HG03460 (cell line): Measurements from ENCODE around the gene CLRN2.
"Not testable (repeated sequence)": the region's sequence is repeated elsewhere in the genome, so short reads cannot be mapped to it uniquely, and the experiment has no call there.

Source experiments
- ATAC-seq: cut with Tn5 transposase; IDR thresholded peaks from one replicate; pipeline ENCODE4 v1.9.1; 2021; ENCODE audit not compliant: unreplicated experiment

Gene CLRN2

DNA sequence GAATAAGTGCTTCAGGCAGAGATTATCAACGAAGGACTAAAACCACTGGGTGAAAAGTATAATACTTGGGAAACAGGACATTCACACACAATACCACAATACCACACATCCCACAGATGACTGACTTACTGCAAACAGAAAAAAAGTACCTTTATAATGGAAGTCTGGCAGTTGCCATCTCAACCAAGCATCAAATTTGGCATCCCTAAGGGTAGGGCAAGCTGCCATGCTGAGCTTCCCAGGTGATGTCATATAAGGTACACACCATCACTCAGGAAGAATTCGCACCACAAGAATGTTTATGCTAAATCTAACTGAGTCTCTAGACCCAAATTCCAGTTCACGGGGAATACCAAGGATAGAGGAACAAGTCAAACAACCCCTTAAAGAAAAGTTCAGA, 12.2 kb upstream of the CLRN2 start:
- ATAC-seq = no peak

DNA sequence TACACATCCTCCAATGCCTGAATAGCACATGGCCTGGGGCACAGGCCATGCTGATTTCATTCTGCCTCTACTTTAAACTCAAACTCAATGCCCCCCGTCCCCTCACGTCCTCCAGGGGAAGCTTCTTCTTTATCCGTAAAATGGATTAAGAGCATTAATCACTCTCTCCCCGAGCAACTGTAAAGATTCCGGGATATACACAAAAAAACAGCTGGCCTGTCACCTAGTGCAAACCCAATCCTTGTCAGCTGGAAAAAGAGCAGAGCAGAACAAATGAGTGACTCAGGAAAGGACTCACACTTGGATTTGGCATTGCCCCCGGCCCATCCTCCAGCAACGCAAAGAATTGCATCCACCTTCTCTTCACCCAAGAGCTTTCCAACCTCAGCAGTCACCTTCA, 10.9 kb upstream of the CLRN2 start:
- no peak for ATAC-seq

DNA sequence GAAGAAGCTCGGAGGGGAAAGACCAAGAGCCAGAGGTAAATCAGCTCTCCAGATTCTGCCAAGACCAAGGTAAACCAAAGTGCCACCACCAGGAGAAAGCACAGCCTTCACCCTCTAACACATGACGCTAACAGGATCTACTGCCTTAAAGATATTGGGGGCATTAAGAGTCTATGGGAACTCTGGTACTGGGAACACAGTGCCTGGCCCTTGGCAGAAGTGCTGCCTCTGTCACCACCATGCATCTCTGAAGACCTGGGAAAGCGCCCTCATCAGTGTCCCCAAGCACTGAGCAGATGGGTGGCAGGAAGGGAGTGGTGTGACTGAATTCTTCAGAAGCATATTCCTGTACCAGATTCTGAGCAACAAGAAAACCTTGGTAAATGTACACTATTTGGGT, 4.4 kb upstream of the CLRN2 start:
- ATAC-seq = no peak

DNA sequence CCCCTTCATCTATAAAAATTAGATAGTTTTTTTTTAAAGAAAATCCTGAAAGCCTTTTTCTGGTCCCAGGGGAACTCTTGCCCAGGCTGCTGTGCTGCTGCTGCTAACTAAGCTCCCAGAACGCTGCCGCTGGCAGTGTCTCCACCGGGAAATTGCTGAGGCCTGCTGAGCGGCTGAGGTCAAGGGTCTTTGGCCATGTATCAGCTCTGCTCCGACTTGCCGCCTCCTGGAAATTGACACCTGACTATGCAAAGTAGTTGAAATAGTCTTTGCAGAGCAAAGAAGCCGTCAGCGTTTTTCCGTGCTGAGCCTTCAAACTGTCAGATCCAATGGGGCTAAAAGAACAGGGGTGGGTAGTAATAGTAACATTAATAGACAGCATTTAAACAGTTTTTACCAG, 3.9 kb upstream of the CLRN2 start:
- ATAC-seq = no peak

DNA sequence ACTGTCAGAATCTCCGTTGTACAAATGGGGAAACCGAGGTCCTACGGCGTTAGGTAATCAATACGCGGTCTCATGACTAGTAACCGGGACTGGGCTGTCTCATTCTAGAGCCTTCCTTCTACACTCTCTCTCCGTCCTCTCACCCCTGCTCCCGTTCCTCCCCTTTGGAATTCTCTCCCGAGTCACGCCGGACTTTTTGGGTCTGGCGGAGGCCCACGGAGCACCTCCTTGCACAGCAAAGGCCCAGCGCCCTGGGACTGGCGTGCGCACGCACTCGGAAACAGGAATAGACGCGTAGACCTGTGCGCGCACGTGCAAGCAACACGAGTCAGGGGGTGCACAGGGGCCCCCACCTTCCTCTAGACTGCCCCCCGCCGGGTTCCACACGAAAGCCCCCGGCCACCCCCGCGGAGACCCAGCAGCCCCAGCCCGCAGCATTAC, 3.4 kb upstream of the CLRN2 start:
- ATAC-seq = peak; percentile 57

DNA sequence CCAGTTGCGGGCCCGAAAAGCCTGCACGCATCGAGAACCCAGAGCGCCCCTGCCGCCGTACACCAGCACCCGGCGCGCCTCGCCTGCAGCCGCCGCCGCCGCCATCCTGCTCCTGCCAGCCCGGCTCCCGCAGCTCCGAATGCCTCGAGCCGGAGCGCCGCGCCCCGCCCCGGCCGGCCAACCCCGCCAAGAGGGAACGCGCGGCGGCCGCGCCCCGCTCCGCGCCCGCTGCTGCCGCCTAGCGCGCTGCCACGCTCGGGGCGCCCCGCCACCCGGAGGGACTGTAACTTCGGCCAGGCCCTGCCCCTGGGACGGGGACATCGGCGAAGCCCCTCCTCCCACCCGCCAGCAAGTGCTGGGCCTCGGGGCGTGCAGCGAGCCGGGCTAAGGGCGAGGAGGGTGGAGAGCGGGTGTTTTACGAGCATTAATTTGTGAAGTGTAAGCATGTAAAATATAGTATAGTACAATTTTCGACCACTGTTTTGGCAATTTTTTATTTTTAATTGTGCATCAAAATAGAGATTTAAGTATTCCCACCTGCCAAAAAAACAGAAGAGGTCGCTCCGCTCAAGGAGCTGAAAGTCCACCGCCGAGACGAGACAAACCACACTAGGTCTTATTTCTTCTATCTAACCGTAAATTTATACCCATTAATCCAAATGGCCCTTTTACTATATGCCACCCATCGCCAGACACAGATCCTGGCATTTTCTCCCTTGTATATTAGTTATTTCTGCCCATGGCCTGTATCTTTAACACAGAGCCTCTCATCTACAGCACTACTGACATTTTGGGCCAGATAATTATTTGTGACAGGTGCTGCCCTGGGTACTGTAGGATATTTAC, 2.8 kb upstream of the CLRN2 start, which contains the start of gene QDPR:
QDPR (minus strand) TSS at position 141 of the 846 bp plus-strand sequence; CDS start at position 105, 36 bp downstream.
- peak; percentile 93 for ATAC-seq

DNA sequence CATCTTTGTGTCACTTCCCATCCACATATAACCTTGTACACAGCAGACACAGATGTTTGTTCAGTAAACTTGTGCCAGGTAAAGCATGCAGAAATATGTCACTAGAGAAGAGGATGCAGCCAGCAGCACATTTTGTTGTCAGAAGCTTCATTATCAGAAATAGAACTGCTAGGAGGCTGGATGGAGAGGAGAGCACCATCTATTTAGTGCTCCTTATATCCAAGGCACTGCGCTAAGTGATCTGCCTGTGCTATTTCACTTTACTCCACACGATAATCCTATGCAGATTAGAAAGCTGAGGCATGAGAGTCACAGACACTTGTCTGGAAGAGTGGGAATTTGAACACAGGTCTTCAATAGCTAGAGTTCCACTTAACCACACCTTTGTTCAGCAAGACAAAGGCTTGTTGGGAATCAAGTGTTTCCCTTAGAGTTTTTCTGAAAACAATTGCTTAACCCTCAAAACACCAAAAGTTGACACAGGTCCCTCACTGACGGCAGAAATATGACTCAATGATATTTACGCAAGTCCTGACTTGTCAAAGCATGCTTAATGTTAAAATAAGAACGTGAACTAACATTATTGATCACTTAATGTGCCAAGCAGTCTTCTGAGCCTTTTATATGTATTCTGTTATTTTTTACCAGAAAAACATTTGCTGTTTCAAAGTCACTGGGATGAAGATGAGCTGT, 1.8 kb upstream of the CLRN2 start:
- ATAC-seq = no peak

DNA sequence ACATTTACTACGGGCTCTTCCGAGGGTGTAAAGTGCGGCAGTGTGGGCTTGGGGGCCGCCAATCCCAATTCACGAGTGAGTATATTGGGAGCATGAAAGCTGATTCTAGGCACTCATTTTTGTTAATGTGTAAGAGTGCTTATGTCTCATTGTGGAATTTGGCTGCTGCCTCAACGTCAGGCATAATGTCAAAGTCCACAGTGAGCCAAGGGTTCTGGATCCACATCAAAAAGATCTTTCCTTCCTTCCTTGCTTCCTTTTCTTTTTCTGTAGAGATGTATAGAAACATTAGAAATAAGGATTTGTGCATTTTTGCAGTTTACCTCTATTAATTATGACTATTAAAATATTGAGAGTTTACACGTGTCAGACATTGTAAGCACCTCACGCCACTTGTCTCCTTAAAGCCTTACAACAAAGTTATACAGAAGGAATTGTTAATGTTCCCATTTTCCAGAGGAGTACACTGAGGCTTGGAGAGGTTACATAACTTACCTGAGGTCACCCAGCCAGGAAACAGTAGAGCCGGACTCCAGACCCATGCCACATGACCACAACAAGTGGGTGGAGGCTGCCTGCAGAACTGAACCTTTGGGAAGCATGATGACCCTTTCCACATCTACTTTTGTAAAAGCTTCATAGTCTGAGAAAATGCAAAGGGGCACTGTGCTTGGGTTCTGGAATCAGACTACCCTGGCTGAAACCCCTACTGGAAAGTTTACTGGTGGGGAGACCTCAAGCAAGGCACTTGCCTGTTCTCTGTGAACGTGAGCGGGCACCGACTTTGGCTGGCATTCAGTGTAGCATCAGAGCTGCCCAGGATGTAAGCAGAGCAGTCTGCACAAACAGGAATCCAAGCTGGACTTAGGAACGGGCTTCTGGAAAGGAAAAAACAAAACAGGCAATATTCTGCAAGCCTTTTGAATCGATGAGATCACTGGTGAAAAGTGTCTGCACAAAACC, 761 bp downstream of the CLRN2 start:
- ATAC-seq = no peak

DNA sequence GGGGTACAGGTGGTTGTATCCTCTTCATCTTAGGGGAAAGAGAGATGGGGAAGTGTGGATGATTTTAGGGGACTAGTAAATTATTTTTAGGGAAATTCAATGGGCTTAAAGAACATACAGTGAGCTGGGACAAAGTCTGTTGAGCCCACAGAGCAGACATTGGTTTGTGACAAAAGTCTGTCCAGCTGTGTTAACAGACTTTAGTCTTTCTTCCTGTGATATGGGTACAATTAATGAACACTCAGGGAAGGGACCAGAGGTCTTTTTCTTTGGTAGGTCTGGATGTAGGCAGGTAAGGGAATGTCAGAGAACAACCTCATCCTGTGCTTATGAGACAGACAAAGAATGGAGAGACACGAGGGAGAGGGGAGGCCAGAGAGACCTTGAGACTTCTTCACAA, 2.0 kb downstream of the CLRN2 start:
- ATAC-seq = no peak

DNA sequence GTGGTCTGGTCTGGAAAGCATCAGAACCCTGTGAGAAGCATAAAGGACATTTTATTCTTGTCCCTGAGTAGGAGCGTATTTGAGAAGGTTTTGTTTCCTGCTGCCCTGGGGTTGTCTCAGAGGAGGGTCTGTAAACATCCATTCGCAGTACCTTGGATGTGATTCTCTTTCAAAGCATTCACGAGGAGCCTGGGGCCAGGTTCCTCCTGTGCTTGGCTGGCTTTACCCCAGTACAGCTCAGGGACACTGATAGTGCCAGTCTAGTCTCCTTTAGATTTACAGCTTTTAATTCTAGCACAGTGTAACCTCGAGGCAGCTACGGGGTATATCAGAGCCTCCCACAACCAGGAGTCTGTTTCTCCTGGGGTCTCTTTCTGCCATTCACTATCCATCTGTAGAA, 2.7 kb downstream of the CLRN2 start:
- ATAC-seq = no peak

DNA sequence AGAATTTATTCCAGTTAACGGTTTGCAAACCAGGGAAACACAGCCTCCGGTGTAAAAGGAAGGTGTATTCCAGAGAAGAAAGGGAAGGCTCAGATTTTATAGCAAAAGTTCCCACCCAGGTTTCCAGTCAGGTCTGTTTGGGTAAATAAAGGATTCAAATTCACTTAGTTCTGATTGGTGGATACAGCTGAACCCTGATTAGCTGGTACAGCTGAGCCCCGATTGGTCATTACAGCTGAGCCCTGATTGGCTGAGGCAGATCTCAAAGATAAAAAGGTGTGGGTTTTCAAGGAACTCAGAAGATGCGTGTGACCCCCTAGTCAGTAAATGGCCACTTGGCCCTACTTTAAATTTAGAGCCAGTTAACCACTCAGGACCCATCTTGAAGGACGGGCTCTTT, 6.6 kb downstream of the CLRN2 start:
- ATAC-seq = no peak

DNA sequence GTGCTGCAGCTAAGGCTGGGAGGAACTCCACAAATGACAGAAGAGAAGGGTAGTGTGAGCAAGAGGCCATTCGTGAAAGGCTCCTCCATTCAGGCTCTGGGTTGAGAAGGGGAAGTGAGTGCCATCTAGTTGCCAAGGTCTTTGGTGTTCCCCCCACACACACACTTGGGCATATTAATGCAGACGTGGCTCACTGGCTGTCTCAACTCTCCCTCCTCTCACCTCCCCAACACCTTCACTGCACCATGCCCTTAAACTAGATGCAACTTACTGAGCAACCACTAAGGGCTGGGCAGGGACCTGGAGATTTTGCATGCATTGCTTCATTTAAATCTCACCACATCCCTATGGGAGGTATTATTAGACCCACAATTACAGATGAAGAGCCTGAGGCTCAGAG, 8.7 kb downstream of the CLRN2 start:
- ATAC-seq = no peak

DNA sequence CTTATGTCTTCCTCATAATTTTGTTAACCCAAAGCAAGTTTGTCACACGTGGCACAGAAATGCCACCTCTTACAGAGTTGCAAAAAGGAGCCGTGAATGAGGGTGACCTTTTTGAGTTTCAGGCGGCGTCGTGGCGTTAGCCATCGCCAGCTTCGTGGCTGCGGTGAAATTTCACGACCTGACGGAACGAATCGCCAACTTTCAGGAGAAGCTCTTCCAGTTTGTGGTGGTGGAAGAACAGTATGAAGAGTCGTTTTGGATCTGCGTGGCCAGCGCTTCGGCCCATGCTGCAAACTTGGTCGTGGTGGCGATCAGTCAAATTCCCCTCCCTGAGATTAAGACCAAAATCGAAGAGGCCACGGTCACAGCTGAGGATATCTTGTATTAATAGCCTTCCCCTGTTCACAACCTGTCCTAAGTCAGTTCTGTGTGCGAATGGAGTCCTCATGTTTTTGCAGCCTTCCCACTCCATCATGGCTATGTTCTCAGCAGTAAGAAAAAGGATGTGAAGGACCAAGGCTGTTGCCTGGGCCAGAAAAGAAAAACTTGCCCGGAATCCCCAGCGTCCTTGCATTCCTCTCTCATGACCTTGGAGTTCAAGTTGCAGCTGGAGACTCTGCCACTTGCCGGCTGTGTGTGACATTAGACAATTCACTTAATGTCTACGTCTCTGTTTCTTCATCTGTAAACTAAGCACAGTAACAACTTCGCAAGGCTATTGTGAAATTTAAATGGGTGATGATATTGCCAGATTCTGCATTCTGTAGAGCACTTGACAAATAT, 11.9 kb downstream of the CLRN2 start:
- no peak for ATAC-seq

DNA sequence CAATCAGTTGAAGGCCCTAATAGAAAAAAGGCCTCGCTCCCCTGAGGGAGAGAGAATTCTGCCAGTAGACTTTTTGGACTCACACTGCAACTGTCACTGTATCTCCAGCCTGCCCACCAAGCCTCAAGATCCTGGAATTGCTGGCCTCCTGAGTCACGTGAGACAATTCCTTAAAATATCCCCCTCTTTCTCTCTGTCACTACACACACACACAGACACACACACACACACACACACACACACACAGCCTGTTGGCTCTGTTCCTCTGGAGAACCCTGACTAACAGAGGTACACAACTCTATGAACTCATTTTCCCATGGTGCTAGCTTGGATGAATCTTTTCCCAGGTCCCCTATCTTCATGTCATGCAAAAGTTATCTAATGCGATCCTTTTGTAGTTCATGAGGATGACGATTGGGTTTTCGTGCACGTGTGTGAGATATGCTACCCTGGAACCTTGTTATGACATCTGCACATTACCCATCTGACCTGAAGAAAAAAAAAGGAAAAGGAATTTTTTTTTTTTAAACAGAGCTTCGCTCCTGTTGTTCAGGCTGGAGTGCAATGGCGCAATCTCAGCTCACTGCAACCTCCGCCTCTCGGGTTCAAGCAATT, 13.7 kb downstream of the CLRN2 start:
- ATAC-seq = no peak

DNA sequence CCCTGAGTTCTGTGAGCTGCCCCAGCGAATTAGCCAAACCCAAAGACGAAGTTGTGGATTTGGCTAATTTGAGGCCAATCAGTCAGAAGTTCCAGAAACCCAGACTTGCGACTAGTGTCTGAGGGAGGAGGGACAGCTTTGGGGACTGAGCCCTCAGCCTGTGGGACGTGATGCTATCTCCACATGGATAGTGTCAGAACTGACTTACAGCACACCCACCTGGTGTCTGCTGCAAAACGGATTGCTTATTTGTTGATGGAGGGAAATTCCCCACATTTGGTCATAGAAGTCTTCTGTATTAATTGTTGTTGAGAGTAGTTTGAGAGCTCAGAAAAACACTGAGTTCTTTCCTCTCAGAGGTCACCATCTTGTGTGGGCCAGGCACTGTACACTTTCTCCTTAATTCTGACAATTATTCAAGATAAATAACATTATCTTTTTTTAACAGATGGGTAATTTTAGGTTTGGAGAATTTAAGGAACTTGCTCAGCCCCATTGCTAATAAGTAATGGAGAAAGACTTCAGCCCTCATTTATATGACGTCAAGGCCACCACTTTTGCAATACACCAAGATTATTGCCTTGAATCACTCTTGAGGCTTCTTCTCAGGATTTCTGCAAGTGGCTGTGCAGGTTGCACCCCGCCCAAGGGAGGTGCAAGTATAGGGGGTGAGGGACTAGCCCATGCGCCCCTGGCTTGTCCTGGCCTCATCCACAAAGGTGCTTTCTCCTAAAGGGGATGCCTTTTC, 16.7 kb downstream of the CLRN2 start:
- no peak for ATAC-seq

DNA sequence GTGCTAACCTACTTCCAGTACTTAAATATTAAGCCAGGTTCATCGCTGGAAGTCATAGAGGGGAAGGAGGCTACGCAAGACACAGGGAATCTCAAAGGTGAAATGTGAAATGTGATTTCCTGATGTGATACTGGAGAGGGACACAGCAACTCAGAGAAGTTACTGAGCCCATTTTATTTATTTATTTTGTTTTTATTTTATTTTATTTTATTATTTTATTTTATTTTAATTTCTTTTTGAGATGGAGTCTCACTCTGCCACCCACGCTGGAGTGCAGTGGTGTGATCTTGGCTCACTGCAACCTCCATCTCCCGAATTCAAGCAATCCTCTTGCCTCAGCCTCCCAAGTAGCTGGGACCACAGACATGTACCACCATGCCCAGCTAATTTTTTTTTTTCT, 19.7 kb downstream of the CLRN2 start:
- ATAC-seq = no peak

DNA sequence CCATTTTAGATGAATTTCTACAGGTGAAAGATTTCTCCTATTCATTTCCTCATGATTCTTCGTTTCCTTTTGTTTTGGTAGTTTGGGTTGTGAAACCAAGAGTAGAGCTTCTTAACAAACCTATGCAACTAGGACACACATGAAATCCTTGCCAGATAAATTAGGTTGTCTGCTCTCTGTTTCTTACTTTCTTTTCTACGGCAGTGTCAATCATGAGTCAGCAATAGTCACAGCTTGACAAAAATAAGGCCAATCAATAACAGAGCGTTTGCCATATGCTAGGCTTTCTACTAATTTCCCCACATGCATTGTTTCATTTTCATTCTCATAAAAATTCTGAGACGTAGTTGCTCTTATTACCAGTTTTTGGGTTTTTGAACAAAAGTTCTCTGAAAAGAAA, 20.3 kb downstream of the CLRN2 start:
- ATAC-seq = no peak

DNA sequence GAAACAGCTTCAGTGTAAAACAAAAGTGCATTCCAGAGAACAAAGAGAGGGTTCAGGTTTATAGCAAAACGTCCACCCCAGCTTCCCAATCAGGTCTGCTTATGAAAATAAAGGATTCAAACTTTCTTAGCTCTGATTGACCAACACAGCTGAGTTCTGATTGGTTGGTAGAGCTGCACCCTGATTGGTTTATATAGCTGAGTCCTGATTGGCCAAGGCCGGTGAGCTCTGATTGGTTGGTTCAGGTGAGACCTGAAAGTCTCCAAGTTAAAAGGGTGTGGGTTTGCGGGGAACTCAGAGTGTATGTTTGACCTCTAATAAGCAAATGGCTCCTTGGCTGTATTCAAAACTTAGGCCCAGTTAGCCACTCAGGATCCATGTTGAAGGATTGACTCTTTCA, 20.9 kb downstream of the CLRN2 start:
- ATAC-seq = no peak

DNA sequence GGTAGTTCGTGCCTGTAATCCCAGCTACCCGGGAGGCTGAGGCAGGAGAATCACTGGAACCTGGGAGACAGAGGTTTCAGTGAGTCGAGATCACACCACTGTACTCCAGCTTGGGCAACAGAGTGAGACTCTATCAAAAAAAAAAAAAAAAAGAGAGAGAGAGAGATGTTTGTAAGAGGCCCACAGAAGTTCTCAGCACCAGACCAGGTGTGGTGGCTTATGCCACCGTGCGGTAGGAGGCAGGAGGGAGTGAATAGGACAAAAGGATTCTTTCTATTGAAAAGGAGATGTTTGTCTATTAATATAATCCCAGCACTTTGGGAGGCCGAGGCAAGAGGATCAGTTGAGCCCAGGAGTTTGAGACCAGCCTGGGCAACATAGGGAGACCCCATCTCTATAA, 22.1 kb downstream of the CLRN2 start:
- not testable (repeated sequence) for ATAC-seq
